ENCODE results near the gene SORCS1.
"Not testable (repeated sequence)": the region's sequence is repeated elsewhere in the genome, so short reads cannot be mapped to it uniquely, and the experiment has no call there.

The SORCS1 gene

DNA sequence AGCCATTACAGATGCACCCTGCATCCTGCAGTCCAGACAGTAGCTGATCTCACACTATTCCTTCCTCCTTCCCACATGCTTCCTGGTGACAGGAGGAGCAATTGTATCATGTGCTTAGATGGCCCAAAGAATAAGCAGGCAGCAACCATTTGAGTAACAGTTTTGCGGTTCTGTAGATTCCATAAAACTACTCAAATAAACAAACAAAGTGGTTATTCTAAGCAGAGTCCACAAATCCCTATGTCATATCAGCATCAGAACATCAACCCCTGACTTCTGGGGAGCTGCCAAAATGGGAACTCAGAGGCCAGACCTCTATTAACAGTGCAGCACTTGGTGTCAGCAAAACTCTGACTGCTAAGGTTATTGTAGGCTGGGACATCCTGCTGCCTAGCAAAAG, 226.0 kb downstream of the SORCS1 start:
- DNase-seq, result no peak

DNA sequence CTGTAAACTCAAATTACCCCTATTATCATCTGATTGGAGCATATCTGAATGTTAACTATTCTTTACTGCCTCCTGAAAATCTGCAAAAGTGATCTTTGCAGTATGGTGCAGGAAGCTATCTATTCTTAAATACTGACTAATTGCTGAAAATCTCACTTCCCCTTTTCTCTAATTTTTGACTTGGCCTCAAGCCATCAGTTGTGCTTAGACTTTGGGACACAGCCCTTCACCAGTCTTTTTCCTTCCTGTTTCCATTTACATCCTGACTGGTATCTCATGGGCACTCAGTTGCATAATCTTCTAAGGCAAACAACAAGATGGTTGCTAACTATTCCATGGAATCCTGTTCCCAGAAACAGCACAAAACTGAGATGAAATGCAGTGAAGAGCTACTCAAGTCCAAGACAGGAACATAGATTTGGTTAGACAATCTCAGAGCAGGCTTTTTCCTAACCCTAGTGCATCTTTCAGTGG, 228.5 kb downstream of the SORCS1 start:
- no peak for DNase-seq

- no peak for DNase-seq
Observed at GRCh38 chr10:106931853-106932249, 232.7 kb downstream of the SORCS1 start.

- DNase-seq, result no peak
Observed at GRCh38 chr10:106931159-106931852, 233.2 kb downstream of the SORCS1 start.

DNA sequence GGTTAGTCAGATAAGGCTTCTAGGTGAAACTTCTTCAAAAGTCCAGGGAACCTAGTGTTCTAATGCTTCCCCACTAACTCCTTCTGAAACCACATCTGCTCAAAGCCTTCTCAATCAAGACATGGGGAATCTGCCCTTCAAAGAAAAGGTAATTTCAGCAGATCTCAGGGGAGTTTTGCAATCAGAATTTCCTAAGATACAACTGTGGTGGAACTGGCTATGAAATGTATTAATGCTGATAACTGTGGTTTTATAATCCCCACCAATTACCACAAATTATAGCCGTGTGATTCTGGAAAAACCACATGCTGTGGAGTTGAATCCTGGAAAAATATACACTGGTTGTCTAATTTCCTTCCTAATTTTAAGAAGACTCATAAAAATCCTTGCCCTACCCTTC, 233.8 kb downstream of the SORCS1 start:
- no peak for DNase-seq

GRCh38 chr10:106929291-106929895, 235.1 kb downstream of the SORCS1 start:
- DNase-seq, result no peak

DNA sequence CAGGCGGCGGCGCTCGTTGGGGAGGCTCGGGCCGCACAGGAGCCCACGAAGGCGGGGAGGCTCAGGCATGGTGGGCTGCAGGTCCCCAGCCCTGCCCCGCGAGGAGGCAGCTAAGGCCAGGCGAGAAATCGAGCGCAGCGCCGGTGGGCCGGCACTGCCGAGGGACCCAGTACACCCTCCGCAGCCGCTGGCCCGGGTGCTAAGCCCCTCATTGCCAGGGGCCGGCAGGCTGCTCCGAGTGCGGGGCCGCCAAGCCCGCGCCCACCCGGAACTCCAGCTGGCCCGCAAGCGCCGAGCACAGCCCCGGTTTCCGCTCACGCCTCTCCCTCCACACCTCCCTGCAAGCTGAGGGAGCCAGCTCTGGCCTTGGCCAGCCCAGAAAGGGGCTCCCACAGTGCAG, 236.4 kb downstream of the SORCS1 start:
- not testable (repeated sequence) for DNase-seq

GRCh38 chr10:106925191-106925590, 239.3 kb downstream of the SORCS1 start:
- no peak for DNase-seq

DNA sequence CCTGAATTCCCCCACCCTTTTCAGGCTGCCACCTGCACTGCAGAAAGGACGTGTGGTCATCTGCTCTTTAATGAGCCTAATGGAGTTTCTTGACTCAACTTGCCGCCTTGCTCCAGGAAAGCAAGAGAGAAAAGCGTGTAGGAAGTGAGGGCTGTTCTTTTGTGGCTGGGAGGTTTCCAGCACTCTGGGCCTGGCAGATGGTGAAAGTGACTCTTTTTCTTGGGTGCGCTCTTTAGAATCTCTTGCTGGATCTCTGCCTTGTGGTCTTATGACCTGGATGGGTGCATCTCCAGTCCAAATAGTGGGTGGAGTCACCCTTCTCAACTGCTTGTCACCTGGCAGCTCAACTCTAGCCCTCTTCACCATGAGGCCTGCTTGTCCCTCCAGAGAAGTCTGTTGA, 244.0 kb downstream of the SORCS1 start:
- no peak for DNase-seq

DNA sequence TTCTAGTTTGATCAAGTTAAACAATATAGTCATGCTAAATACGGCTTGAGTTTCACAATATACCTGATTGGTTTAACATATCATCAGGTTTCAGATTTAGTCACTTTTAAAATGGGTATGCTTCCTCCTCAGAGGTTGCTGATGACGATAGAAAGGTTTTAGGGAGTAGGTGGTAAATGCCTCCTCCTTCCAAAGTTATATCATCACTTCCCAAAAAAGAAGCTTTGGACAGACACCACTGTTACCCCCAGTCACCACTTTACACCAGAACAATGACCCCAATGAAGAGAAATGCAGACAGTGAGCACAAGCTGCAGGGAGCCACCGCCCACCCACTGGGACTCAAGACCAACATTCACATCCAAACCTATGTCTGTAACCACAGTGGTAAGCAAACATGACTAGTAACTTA, 244.6 kb downstream of the SORCS1 start:
- no peak for DNase-seq

GRCh38 chr10:106917452-106918055, 247.0 kb downstream of the SORCS1 start:
- no peak for DNase-seq

- DNase-seq, result no peak
Observed at GRCh38 chr10:106914016-106914415, 250.5 kb downstream of the SORCS1 start.

- no peak for DNase-seq
Observed at GRCh38 chr10:106913348-106913747, 251.2 kb downstream of the SORCS1 start.

GRCh38 chr10:106911096-106911495, 253.4 kb downstream of the SORCS1 start:
- DNase-seq, result no peak

GRCh38 chr10:106910666-106911065, 253.8 kb downstream of the SORCS1 start:
- DNase-seq, result no peak

- no peak for DNase-seq
Observed at GRCh38 chr10:106908225-106908624, 256.3 kb downstream of the SORCS1 start.

DNA sequence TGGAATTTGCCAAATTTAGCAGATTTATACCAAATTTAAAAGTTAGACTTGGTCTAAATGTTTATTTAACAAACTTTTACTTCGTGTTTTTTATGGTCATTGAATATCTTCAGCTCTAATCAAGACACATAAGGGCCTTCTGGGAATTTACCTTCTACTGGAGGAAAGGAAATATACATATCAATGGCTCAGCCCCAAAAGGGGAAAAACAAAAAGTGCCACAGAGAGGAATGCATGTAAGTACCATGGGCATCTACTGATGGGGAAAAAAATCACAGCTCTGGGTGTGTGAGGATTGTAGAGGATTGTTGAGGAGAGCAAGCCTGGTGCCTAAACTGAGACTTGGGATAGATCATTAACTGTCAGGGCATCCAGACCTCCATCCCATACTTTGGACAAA, 260.3 kb downstream of the SORCS1 start:
- no peak for DNase-seq

GRCh38 chr10:106903180-106903579, 261.3 kb downstream of the SORCS1 start:
- DNase-seq, result no peak

- DNase-seq, result no peak
Observed at GRCh38 chr10:106900016-106900652, 264.4 kb downstream of the SORCS1 start.

DNA sequence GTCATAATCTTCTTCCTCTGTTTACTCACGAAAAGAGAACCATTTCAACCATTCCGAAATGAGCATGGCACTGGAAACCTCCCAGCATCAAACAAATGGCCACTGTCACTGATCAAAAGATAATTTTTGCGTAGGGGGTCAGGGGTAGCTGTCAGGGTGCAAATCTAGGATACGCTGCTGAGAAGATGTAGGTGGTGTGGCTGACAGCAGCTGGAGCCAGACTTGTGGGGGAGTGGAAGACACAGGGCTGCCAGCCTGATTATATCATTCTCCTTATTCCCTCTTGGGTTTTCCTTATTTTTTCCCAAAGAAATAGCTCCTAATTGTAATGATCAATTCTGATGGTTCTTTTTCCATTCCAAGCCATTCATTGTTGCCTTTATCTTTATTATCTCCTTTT, 266.1 kb downstream of the SORCS1 start:
- no peak for DNase-seq

DNA sequence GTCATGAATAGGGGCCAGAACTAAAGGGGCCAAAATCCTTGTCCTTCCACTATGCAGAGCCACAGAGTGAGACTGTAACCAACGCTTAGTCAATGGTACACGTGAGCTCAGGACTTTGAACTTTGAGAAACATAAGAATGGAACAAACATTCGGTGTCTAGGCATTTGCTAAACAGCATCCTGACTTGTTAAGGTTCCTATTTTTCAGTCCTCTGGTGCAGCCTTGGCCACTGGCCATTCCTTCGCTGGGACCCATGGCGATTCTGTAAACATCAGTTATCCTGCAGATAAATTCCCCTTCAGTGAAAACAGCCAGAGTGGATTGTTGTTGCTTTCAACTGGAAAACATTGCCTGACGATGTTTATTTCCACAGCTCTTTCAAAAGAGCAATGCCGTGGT, 266.8 kb downstream of the SORCS1 start:
- no peak for DNase-seq

DNA sequence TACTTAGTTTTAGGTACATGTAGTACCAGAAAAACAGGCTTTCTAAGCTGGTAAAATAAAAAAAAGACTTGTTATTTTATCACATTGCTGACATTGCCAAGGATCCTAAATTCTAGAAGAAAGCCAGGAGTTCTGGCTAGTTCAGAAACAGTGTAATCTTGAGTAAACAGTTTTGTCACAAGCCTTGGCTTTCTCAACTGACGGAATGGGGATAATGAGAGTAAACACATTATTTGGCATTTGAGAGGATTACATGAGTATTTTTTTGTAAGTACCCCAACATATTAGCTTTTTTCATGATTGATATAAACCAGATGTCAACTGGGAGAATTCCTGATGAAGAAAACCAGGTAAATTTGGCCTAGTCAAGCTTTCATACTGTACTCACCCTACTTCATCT, 269.8 kb downstream of the SORCS1 start:
- DNase-seq, result no peak

DNA sequence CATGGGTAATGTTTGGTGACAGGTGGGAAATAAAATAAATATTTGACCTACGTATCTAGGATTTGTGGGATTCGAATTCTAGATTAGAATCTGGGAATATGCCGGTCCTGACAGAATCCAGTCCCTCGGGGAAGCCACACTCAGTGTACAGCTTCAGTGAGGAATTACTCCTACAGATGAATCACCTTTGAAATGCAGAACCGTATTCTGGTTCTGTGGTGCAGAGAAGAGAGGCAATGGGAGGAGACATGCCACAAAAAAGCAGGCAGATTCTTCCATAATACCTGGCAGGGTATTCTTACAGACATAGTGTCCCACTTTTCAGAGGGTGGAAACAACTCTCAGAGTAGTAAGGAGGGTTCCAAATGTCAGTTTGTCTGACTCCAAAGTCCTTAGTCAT, 286.9 kb downstream of the SORCS1 start:
- DNase-seq, result no peak

- no peak for DNase-seq
Observed at GRCh38 chr10:106874604-106874889, 290.0 kb downstream of the SORCS1 start.
